K562 (cell line): Measurements from ENCODE around the gene ARHGAP33. TPM values are rescaled to one million over a fixed set of nuclear protein-coding genes. Genes with fewer than 3 reads are reported as not detected.

Experiments
- ZNF23 ChIP-seq: fragments of 250-450 bp; sonication (Bioruptor Pico); IDR thresholded peaks from 2 replicates; pipeline ENCODE4 v1.4.0; 2020; ENCODE audit warnings: mild to moderate bottlenecking
- polyA plus RNA-seq, 8 experiments: library from polyadenylated mRNA; depleted of rRNA in 4 of 8; stranded (reverse) in 5 of 8; unstranded in 3 of 8; fragments of >200 nt; fragmentation: Nextera tagmentation in 2 of 8; fragmentation: Illumina TruSeq in 1 of 8; extraction: Ambion mirVana in 2 of 8; extraction: Trizol in 1 of 8; gene quantifications; 2 replicates each; pipeline versions ENCODE4 v1.2.1 to v1.2.3, GENCODE V29; 2011 to 2014; ENCODE audit warnings: inconsistent platforms in 1 of 8, missing spikeins in 1 of 8
- total RNA-seq, 7 experiments: library from RNA; depleted of rRNA in 6 of 7; stranded (reverse); fragments of >200 nt in 6 of 7; fragmentation: Illumina TruSeq in 2 of 7; extraction: Trizol in 2 of 7; gene quantifications; 2 replicates each; pipeline versions ENCODE4 v1.2.1 to v1.2.3, GENCODE V29; 2011 to 2021; ENCODE audit warnings: low replicate concordance in 1 of 7
- TF ChIP-seq, protein P1 (sequence below): fragments of 450-650 bp; IDR thresholded peaks from 2 replicates; pipeline ENCODE4 v1.6.1; 2016; ENCODE audit warnings: mild to moderate bottlenecking, moderate library complexity

The ARHGAP33 gene
- total and polyA plus RNA-seq, 9 of the 15 experiments (the other 6 are each of a cell fraction or from before 2014, with no cell fraction given) = 0.06 to 26.6 (median 1.6) TPM; not detected in 1

DNA sequence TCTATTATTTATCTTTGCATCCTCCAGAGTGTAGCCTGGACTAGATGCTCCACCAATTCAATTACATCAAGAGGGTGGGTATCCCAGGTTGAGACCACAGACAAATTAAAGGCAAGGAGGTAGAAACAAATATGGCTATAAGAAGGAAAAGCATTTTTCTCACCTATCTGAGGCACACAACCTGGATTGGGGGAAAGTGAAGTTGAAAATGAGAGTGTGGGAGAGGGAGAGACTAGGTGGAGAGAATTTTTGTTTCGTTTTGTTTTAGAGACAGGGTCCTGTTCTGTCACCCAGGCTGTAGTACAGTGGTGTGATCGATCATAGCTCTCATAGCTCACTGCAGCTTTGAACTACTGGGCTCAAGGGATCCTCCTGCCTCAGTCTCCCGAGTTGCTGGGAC lies 43.1 kb downstream of the ARHGAP33 start (continued):
- TF ChIP-seq, protein P1, sequence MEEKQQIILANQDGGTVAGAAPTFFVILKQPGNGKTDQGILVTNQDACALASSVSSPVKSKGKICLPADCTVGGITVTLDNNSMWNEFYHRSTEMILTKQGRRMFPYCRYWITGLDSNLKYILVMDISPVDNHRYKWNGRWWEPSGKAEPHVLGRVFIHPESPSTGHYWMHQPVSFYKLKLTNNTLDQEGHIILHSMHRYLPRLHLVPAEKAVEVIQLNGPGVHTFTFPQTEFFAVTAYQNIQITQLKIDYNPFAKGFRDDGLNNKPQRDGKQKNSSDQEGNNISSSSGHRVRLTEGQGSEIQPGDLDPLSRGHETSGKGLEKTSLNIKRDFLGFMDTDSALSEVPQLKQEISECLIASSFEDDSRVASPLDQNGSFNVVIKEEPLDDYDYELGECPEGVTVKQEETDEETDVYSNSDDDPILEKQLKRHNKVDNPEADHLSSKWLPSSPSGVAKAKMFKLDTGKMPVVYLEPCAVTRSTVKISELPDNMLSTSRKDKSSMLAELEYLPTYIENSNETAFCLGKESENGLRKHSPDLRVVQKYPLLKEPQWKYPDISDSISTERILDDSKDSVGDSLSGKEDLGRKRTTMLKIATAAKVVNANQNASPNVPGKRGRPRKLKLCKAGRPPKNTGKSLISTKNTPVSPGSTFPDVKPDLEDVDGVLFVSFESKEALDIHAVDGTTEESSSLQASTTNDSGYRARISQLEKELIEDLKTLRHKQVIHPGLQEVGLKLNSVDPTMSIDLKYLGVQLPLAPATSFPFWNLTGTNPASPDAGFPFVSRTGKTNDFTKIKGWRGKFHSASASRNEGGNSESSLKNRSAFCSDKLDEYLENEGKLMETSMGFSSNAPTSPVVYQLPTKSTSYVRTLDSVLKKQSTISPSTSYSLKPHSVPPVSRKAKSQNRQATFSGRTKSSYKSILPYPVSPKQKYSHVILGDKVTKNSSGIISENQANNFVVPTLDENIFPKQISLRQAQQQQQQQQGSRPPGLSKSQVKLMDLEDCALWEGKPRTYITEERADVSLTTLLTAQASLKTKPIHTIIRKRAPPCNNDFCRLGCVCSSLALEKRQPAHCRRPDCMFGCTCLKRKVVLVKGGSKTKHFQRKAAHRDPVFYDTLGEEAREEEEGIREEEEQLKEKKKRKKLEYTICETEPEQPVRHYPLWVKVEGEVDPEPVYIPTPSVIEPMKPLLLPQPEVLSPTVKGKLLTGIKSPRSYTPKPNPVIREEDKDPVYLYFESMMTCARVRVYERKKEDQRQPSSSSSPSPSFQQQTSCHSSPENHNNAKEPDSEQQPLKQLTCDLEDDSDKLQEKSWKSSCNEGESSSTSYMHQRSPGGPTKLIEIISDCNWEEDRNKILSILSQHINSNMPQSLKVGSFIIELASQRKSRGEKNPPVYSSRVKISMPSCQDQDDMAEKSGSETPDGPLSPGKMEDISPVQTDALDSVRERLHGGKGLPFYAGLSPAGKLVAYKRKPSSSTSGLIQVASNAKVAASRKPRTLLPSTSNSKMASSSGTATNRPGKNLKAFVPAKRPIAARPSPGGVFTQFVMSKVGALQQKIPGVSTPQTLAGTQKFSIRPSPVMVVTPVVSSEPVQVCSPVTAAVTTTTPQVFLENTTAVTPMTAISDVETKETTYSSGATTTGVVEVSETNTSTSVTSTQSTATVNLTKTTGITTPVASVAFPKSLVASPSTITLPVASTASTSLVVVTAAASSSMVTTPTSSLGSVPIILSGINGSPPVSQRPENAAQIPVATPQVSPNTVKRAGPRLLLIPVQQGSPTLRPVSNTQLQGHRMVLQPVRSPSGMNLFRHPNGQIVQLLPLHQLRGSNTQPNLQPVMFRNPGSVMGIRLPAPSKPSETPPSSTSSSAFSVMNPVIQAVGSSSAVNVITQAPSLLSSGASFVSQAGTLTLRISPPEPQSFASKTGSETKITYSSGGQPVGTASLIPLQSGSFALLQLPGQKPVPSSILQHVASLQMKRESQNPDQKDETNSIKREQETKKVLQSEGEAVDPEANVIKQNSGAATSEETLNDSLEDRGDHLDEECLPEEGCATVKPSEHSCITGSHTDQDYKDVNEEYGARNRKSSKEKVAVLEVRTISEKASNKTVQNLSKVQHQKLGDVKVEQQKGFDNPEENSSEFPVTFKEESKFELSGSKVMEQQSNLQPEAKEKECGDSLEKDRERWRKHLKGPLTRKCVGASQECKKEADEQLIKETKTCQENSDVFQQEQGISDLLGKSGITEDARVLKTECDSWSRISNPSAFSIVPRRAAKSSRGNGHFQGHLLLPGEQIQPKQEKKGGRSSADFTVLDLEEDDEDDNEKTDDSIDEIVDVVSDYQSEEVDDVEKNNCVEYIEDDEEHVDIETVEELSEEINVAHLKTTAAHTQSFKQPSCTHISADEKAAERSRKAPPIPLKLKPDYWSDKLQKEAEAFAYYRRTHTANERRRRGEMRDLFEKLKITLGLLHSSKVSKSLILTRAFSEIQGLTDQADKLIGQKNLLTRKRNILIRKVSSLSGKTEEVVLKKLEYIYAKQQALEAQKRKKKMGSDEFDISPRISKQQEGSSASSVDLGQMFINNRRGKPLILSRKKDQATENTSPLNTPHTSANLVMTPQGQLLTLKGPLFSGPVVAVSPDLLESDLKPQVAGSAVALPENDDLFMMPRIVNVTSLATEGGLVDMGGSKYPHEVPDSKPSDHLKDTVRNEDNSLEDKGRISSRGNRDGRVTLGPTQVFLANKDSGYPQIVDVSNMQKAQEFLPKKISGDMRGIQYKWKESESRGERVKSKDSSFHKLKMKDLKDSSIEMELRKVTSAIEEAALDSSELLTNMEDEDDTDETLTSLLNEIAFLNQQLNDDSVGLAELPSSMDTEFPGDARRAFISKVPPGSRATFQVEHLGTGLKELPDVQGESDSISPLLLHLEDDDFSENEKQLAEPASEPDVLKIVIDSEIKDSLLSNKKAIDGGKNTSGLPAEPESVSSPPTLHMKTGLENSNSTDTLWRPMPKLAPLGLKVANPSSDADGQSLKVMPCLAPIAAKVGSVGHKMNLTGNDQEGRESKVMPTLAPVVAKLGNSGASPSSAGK = no peak
- no peak for TF ChIP-seq ZNF23 (CRISPR knock-in tag)
